GM18511 (cell line): ENCODE results near the gene URGCP.
"Not testable (repeated sequence)": the region's sequence is repeated elsewhere in the genome, so short reads cannot be mapped to it uniquely, and the experiment has no call there.

Source experiments
- ATAC-seq: cut with Tn5 transposase; IDR thresholded peaks from one replicate; pipeline ENCODE4 v1.9.1; 2021; ENCODE audit warnings: mild to moderate bottlenecking, moderate library complexity; ENCODE audit not compliant: unreplicated experiment

URGCP gene

GRCh38 chr7:43922726-43923125 is 16.3 kb upstream of the URGCP start:
- ATAC-seq: no peak

GRCh38 chr7:43921423-43921822 is 15.0 kb upstream of the URGCP start:
- ATAC-seq: no peak

DNA sequence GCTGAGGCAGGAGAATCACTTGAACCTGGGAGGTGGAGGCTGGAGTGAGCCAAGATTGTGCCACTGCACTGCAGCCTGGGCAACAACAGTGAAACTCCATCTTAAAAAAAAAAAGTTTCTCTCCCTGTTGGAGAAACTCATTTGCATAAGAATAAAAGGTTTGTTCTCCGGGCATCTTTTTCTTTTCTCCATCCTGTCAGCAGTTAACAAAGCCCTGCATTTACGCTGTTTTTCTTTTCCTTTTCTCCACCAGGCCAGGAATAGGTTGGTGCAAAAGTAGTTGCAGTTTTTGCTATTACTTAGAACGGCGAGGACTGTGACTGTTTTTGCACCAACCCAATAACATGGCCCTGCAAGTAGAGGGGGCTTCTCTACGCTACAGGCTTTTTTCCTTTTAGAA is 9.5 kb upstream of the URGCP start:
- ATAC-seq: no peak

DNA sequence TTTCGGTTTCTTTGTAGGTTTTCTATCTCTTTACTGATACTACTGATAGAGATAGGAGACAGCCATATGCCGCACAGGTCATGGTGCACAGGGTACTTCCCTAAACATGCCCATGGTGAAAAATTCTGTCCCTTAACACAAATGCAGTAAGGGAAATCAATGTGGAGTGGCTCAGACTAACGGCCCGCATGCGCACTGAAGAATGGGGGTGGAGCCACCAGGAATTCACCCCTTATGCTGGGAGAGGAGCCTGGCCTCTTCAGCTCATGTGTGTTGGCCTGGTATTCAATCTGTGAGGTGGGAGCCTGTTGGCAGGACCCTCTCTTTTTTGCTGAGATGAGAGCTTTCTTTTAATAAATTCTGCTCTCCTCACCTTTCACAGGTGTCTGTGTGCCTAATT is 8.4 kb upstream of the URGCP start:
- no peak for ATAC-seq

DNA sequence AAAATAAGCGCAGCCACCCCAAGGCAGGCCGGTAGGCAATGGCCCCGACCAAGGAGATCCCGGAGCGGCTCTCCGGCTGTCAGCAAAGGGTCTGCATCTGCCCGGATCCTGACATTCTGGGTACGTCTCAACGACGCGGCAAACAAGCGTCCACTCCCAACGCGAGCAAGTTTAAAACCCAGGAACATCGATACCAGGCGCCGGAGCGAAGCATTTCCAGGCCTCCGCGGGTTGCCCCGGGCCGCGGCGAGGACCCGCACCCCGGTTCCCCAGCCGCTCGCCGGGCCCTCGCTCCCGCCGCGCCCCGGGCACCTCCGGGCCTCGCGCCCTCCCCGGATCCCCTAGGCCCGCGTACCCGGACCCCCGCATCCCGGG is 453 bp downstream of the URGCP start:
- ATAC-seq: peak; percentile 52

GRCh38 chr7:43905209-43905946 is 1.0 kb downstream of the URGCP start:
- no peak for ATAC-seq

DNA sequence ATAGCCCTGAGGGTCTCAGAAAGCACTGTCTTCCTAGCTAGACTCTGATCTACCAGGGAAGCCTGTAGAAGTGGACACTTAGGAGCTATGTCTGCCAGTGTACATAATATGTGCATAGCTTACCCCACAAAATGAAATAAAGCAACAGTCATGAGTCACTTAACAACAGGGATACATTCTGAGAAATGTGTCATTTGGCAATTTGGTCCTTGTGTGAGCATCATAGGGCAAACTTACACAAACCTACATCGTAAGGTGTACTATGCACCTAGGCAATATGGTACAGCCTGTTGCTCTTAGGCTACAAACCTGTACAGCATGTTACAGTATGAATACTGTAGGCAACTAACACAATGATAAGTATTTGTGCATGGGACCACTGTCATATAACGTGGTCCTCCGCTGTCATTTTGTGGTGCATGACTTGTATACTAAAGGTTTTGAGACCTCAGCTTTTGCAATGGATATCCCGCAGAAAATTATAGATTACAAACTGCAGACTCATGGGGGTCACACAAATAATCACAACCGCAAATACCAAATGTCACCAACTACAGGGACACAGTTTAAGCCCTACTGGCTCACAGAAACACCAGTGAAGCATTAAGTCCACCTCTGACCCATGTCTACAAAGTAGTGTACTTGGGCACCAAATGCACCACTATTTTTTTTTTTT is 1.7 kb downstream of the URGCP start:
- ATAC-seq: no peak

DNA sequence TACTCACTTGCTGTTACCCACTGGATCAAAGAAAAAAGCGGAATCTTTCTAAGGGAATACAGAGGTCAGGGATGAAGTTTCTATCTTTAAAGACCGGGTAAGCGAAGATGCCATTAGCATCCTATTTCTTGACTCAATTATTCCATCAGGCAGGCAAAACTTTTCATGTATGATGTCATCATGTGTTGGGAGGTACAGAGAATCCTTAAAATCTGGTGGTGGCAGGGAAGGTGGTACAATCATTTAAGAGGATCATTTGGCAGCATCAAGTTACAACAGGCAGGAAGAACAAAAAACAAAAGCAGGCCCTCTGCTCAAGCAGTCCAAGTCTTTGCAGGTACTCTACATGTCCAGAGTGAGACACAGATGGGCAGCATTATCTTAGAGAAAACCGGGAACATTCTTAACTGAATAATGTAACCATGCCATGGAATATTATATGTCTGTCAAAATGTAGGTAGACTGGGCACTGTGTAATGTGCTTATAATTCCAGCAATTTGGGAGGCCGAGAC is 3.8 kb downstream of the URGCP start:
- no peak for ATAC-seq

GRCh38 chr7:43898571-43898970 is 7.8 kb downstream of the URGCP start:
- not testable (repeated sequence) for ATAC-seq

DNA sequence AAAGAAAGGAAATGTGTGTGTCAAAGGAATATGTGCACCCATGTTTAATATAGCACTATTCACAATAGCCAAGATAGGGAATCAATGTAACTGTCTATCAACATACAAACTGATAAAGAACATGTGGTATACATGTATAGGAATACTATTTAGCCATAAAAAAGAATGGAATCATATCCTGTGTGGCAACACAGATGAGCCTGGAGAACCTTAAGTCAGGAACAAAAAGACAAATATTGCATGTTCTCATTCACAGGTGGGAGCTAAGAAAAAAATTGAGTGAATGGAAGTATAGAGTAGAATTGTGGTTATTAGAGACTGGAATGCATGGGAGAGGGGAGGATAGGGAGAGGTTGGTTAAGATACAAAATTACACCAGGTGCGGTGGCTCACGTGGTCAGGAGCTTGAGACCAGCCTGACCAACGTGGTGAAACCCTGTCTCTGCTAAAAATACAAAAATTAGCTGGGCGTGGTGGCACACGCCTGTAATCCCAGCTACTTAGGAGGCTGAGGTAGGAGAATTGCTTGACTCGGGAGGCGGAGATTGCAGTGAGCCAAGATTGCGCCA is 10.5 kb downstream of the URGCP start:
- no peak for ATAC-seq

GRCh38 chr7:43891069-43891955 is 15.1 kb downstream of the URGCP start:
- no peak for ATAC-seq

GRCh38 chr7:43890468-43890867 is 15.9 kb downstream of the URGCP start:
- ATAC-seq: no peak

GRCh38 chr7:43888993-43889945 is 17.1 kb downstream of the URGCP start:
- ATAC-seq: no peak

DNA sequence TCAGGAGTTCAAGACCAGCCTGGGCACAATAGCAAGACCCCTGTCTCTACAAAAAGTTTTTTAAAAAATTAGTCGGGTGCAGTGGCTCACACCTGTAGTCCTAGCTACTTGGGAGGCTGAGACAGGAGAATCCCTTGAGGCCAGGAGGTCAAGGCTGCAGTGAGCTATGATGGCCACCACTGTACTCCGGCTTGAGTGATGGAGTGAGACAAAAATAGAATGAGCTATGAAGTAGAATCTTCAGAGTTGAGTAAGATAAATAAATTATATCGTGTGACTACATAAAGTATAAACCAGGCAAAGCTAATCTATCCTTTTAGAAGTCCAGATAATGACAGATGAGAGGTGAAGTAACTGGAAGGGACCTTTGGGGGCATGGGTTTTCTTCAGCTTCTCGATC is 21.8 kb downstream of the URGCP start:
- no peak for ATAC-seq

- ATAC-seq: no peak
Observed at GRCh38 chr7:43884209-43884608, 22.2 kb downstream of the URGCP start.

DNA sequence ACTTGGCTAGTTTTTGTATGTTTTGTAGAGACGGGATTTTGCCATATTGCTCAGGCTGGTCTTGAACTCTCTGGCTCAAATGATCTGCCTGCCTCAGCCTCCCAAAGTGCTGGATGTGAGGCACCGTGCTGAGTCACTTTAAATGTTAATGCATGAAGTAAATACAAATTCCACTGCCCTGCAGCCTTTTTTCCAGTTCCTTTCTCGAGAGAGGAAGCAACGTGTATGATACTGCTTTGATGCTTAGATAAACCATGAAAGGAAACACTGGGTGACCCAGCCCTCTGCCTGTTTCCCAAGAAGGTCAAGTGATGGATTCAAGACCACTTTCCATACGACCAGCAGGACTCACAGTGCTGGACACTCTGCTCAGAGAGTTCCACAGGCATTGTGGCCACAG is 25.8 kb downstream of the URGCP start:
- ATAC-seq: no peak

DNA sequence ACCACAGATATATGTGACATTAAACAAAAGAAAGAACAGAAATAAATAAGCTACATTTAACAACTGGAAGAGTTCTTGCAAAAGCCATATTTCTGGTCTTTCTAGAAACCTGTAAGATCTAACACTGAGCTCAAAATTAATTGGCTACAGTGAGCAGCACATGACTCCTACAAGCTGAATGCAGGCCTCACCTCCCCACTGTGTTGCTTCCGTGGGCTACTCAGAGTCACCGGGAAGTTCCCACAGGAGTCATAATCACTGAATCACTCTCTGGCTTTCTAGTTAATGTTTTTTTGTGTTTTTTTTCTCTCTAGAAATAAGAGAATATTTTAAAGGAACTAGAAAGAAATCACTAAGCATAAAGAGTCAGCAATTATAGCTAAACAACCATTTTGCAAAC is 26.9 kb downstream of the URGCP start:
- ATAC-seq: no peak

DNA sequence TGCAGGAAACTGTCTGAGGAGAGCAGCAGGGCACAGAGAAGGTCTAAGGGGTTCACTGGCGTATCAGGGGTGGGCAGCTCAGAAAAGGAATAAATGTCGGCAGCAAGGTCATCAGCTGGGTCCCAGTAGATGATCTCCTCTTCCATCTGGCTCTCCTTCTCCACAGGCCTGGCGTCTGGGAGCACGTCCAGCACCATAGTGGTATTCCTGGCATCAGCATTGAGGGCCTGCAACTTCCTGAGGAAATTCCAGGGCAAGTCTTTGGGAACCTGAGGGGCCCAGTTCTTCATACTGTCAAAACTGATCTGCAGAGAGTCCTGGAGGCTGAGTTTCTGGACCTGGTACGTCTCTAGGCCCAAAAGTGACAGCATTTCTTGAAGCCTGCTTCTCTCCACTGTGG is 27.5 kb downstream of the URGCP start:
- ATAC-seq: no peak

- ATAC-seq: no peak
Observed at GRCh38 chr7:43877968-43878864, 28.2 kb downstream of the URGCP start.
